ENCODE measurements around the gene CTSZ.
A peak's percentile ranks its signal among the peaks of the same experiment; 100 is the strongest.
"Not testable (repeated sequence)": the region's sequence is repeated elsewhere in the genome, so short reads cannot be mapped to it uniquely, and the experiment has no call there.

Gene CTSZ

GRCh38 chr20:59011874-59012157 lies 4.8 kb upstream of the CTSZ start:
- DNase-seq: not testable (repeated sequence)

DNA sequence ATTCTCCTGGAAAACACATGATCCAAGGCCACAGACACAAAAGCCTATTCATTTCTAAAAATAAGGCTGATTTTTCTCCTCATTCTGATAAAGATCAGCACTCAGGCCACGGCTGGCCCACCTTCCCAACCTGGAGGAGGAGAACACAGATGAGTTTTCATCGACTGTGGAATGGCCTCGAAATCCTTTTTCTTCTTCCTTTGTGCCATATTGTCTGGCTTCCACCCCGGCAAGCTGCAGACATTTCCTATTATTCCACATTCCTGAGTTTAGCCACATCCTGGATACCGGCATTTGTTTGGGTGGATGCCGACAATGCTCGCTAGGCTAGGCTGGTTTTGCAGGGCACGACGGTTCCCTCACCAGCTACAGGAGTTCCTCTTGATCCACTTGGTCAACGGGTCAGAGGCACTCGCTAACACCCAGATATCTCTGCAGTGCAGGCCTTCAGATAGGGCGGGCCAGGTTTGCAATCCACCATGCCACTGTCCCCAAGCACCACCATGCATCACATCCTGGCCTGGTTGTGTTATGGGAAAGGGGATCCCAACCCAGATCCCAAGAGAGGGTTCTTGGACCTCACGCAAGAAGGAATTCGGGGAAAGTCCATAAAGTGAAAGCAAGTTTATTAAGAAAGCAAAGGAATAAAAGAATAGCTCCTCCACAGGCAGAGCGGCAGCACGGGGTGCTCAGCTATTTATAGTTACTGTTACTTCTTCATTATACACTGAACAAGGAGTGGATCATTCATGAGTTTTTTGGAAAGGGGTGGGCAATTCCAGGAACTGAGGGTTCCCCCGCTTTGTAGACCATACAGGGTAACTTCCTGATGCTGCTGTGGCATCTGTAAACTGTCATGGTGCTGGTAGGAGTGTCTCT lies 4.2 kb upstream of the CTSZ start:
- no peak for DNase-seq

DNA sequence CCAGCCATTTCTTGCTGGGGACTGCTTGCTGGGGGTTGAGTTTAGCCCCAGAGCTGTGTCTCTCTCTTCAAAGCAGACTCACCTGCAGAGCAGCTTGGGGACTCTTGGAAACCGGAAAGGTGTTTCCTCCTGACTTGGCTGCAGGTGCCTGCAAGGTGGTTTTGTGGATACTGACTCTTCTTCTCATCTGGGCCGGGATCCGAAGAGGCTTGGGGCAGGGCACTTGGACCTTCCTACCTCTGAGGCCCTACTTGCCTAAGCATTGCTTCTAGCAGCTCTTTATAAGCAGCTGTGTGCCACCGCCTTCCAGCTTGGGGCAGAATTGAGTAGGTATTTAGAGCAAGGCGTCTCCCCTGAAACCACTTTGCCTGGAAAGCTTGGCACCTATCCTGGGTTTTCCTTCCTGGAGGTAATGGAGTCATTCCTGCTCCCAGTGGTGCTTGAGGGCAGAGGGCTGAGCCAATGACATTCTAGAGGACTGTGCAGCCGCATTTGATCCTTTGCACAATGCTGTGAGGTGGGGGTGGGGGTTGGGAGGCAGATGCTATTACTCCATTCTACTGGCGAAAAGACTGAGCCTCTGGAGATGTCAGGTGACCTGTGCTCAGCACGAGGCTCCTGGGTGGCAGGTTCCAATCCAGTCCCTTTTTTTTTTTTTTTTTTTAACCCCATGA lies 3.4 kb upstream of the CTSZ start:
- no peak for DNase-seq

GRCh38 chr20:59008715-59009336 lies 1.8 kb upstream of the CTSZ start:
- no peak for DNase-seq

DNA sequence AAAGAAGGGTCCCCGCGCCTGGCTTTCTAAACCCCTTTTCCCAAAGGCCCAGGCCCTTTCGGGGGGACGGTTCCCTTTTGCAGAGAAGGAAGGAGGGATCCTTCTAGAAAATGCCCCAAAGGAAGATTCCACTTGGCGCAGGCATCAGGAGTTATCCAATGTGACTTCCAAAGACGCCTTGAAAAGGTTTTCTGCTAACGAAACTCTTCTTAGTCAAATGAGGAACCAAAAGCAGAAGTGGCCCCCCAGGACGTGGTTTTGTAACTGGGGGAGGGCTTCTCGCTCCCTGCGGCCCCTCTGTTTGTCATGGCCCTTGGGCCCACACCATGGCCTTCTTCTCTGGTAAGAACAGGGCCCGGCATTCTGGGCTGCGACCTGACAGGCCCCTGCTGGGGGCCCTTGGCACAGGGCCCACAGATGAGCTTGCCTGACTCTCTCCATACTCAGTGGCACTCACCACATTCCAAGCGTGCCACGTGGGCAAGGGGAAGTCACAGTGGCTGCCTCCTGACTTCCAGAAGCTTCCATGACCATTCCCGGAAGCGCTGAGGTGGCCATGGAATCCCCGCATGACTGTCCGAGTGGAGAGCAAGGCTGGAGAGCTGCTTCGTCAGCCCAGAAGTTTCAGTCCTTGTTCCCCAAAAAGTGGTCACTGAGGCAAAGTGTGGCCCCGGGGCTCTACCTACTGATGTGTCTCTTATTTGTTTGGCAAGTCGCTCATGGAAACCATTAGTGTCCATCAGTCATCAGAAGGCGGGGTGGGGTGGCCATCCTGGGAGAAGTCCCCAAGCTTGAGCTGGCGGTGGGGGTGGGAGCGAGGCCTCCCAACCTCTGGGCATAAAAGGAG lies 834 bp upstream of the CTSZ start:
- peak; percentile 74 for DNase-seq

DNA sequence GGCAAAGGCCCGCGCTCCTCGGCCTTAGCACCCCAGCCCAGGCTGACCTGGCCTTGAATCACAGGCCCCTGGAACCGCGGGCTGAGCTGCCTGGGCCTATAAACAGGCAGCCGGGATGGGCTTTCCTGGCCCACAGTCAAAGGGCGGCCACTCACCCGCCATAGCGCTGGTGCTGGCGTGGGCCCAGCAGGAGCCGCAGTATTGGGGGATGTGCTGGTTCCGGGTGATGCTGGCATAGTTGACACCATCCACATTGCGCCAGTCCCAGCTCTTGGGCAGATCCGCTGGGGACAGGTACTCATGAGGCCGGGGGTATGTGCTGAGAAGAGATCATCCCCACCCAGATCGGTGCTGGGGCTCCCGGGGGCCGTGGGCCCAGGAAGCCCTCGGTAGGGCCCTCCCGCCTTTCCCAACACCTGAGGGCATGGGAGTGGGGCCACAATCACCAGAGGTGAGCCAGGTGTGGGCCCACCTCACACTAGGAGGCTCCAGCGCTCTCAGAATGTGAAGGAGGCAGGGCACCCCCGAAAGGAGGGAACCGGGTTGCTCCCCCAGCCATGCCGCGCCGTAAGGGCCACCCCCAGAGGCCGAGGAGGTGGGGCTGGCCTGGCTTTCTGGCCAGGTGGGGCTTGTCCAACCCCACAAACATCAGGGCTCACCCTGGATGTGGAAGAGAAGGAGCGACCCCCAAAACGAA lies 739 bp downstream of the CTSZ start:
- no peak for DNase-seq

DNA sequence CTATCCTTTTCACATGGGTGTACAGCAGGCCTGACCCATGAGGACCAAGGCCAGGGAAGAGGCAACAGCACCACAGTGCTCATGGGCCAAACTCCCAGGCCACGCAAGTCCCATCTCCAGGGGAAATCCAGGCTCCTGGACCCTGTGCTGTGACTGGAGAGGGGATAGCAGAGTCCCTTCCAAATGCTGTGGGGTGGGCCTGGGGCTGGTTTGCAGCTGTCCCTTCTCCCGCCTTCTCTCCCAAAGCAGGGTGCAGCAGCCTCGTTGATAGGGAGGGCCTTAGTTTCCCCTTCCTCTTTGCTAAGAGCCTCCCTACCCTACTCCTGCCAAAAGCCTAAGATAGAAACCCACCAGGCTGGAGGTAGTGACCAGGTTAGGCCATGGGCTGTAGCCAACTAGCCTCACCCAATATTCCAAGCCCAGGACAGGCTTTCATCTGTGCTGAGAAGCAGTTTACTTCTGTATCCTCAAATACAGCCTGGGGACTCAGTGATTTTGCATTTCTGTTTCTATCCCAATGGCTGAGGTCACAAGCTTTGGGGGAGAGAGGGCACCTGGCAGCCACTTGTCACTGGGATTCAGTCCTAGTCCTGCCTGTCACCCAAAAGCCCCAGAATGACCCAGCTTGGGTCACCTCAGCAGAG lies 1.4 kb downstream of the CTSZ start:
- DNase-seq: no peak

DNA sequence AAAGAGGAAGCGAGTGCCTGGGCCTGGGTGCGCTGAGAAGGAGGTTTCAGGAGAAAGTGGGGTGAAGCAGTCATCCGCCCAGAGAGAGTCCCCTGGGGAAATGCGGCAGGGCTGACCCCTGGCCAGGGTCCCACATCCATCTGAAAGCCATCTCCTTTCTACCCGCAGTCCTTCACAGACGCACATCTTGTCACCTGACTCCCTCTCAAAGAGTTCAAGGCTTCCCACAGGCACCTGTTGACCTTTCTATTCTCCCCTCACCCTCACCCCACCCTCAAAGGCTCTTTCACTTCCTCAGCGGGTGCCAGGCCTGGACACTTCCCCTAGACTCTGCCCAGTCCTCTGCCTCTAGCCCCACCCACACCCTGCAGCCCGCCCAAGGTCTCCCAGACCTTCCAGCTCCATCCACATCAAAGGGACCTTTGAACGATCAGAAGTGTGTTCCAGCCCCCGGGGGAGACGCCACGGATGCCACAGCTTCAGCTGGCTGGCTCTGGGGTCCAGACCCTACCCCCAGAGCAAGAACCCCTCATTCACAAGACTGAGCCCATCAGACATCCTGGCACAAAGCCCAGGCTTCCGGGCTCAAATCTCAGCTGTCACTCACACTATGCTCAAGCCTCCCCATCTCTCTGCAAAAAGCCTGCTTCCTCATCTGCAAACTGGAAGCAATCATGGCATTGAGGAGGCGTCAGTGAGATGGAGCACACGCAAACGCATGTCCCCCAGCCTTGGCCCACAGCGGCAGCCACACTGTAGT lies 2.1 kb downstream of the CTSZ start:
- peak; percentile 45 for DNase-seq

GRCh38 chr20:59004493-59004762 lies 2.6 kb downstream of the CTSZ start:
- DNase-seq: no peak

- DNase-seq: no peak
Measured at GRCh38 chr20:59003836-59004492, 3.1 kb downstream of the CTSZ start.

DNA sequence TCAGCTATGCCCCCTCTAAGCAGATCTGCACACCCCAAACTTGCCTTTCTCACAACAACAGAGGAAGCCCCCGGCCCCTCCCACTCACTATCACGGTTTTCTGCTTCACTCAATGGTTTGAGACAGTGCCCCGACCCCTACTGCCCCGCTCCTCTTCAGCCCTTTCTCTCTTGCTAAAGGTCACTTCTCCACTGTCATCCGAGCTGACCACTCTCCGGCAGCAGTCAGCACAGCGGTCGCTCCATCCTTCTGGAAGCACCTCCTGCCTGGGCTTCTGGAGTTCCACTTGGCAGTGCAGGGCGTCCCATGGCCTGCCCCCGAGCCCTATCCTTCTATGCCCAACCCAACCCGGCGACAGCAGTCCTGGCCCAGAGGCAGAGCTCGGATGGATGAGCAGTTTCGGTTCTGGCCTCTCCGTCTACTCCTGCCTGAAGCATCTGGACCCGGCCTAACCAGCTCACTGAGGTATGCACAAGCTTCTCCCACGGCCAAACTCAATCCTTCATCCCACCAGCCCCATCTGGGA lies 4.1 kb downstream of the CTSZ start:
- no peak for DNase-seq

DNA sequence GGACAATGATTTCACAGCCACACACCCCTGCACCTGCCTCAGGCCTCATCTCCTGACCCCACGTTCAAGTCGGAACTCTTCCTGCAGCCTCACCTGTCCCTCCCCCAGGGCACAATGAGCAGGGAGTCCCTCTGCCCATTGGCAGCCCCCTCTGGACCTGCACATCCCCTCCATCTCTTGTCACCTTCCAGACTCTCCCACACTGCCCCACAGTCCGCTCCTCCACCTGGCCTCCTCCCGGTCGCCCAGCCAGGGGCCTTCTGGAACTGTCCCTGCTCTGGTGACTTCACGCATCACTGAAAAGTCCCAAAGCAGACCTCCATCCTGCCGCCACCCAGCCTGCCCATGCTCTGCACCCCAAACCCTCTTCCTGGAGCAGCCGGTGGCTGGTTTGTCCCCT lies 4.7 kb downstream of the CTSZ start:
- no peak for DNase-seq

GRCh38 chr20:59001449-59002171 lies 5.4 kb downstream of the CTSZ start:
- no peak for DNase-seq

- no peak for DNase-seq
Measured at GRCh38 chr20:59001068-59001448, 6.0 kb downstream of the CTSZ start.

- DNase-seq: no peak
Measured at GRCh38 chr20:59000326-59000725, 6.7 kb downstream of the CTSZ start.

DNA sequence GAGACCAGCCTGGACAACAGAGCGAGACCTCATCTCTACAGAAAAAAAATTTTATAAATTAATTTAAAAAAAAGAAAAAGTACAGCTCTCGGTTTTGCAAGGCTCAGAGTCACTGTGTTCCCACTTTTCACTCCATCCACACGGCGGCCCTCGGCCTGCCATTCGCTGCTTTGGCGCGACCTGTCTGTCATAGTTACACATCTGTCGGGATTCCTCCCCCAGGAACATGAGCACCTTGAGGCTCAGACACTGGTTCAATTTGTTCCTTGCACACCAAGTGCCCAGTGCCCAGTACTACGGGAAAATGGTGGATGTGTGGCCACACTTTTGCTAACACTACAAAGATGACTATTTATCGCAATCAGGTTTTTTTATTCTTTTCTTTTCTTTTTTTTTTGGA lies 8.4 kb downstream of the CTSZ start:
- no peak for DNase-seq

- no peak for DNase-seq
Measured at GRCh38 chr20:58997141-58997770, 9.8 kb downstream of the CTSZ start.

GRCh38 chr20:58996226-58996611 lies 10.8 kb downstream of the CTSZ start:
- no peak for DNase-seq

DNA sequence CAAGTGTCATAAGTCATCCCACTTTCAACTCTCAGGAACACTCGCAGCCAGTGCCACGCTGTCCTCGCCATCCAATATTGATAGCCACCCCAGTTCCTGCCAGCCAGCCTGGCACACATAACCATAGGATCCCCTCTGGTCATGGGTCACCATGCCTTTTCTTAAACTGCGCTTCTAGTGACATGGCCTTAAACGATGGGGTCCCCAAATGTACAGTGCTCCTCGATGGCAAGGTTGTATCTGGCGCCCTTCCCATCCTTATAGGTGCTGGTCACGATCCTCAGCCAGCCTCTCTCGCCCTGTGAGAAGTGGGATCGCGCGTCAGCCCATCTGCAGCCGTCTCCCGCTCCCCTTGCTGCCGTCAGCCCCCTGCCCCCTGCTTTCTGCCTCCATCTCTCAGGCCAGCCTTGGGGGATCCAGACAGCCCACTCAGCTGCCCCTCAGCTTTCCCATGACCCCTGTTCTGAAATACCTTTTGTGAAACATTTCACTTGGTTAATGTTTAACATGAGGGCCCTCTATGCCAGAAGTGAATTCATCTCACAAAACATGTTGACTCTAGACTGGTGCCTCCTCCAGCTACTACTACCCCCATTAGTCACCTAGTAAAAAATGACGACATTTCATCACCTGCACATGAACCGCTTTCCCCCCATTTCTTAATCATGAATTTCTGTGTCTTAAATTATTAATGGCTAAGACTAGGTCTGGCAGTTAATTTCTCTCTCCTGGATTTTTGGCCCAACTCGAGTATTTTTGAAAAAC lies 11.4 kb downstream of the CTSZ start:
- DNase-seq: no peak

All from GF-D8 (cell line).